ENCODE measurements around the gene DDIT3.
"Not testable (repeated sequence)": the region's sequence is repeated elsewhere in the genome, so short reads cannot be mapped to it uniquely, and the experiment has no call there.

The DDIT3 gene

DNA sequence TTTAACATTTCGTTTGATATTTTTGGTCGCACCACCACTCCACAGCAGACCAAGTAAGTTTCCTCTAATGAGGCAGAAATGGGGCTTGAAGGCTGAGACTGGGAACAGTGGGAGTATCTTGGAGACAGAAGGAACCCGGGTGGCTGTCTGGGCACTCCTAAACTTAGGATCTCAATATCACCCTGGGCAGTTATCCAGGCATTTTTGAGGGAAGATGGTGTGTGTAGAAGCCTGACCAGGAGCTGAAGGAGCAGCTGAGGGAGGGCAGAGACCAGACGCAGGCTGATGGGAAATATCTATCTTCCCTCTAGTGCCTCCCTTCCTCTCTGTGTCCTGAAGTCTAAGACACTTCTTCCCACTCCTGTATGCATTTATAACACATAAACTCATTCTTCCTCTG, 21.7 kb downstream of the DDIT3 start:
- Histone ChIP-seq H3K4me2 (ENCODE audit: low read length) (no peak overlapping the region), H3K27me3 (ENCODE audit: control insufficient read depth, insufficient read depth, low read length) (no peaks in the 10 kb centered on the region), H3K4me3 (ENCODE audit: low read depth, low read length) (no peak overlapping the region), H2AFZ (no peak overlapping the region), H3K9me3 (ENCODE audit: control insufficient read depth, low read length) (no peaks in the 10 kb centered on the region), H3K4me1 (no peaks in the 10 kb centered on the region), H3K9ac (no peak overlapping the region), H3K36me3 (ENCODE audit: control insufficient read depth, insufficient read depth, low read length) (no peaks in the 10 kb centered on the region), H3K27ac (no peak overlapping the region), H3K79me2 (peaks cover 7% of the 10 kb centered on the region)
- TF ChIP-seq, protein P1, sequence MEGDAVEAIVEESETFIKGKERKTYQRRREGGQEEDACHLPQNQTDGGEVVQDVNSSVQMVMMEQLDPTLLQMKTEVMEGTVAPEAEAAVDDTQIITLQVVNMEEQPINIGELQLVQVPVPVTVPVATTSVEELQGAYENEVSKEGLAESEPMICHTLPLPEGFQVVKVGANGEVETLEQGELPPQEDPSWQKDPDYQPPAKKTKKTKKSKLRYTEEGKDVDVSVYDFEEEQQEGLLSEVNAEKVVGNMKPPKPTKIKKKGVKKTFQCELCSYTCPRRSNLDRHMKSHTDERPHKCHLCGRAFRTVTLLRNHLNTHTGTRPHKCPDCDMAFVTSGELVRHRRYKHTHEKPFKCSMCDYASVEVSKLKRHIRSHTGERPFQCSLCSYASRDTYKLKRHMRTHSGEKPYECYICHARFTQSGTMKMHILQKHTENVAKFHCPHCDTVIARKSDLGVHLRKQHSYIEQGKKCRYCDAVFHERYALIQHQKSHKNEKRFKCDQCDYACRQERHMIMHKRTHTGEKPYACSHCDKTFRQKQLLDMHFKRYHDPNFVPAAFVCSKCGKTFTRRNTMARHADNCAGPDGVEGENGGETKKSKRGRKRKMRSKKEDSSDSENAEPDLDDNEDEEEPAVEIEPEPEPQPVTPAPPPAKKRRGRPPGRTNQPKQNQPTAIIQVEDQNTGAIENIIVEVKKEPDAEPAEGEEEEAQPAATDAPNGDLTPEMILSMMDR (IDR thresholded peaks at IDR 0.05), result no peak

DNA sequence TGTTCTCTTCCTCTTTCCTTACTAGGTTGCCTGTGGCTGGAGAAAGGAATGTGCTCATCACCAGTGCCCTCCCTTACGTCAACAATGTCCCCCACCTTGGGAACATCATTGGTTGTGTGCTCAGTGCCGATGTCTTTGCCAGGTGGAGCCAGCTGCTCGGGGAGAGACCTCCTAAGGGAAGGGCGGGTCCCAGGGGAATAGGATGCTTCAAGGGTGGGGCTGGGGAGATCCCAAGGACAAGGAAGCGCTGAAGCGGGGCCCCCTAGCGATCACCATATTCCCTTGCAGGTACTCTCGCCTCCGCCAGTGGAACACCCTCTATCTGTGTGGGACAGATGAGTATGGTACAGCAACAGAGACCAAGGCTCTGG, 22.2 kb downstream of the DDIT3 start:
- Histone ChIP-seq H3K4me1 (no peaks in the 10 kb centered on the region), H3K4me2 (ENCODE audit: low read length) (no peak overlapping the region), H2AFZ (no peak overlapping the region), H3K79me2 (peaks cover 7% of the 10 kb centered on the region), H3K36me3 (ENCODE audit: control insufficient read depth, insufficient read depth, low read length) (no peaks in the 10 kb centered on the region), H3K27ac (no peak overlapping the region), H3K27me3 (ENCODE audit: control insufficient read depth, insufficient read depth, low read length) (no peaks in the 10 kb centered on the region), H3K9ac (no peak overlapping the region), H3K4me3 (ENCODE audit: low read depth, low read length) (no peak overlapping the region), H3K9me3 (ENCODE audit: control insufficient read depth, low read length) (no peaks in the 10 kb centered on the region)
- TF ChIP-seq, protein P1 (IDR thresholded peaks at IDR 0.05), result no peak

DNA sequence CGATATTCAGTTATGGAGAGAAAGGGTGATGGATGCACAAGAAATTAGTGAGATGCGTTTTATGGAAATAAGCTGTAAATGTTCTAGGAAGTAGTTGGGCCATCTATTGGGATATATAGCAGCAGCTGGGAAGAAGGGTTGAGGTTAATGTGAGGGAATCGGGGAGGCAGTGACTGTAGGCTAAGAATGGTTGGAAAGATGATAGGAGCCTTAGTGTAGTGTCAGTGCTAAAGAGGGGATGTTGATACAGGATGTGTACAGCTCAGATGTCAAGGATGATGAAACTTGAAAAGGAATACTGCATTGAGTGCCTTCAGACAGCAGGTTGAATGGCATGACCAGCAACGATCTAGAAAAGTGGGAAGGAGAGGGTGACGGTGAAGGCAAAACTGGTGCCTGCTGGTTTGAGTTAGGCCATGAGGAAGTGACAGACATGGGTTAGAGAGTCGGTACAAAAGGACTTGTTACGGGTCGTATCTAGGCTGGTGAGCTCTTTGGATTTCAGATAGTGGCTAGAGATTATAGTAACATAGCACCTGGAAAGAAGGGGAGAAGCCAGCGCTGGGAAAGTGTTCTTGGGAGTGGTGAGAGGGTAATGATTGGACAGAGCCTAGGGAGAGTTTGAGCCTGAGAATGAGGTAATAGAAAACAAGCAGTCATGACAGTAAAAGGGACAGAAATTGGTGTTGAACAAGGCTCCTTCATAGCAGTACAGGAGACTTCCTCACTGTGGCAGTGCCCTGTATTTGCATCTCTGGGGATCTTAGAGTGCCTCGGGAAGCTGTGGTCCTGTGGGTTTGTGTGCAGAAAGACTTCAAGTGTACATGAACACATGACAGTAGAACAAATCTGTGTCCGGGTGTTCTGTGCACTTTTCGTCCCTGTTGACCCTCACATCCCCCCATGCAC, 22.8 kb downstream of the DDIT3 start:
- no peak overlapping the region for H3K4me3 ChIP-seq (ENCODE audit: low read depth, low read length)
- H3K79me2 ChIP-seq, result peaks cover 7% of the 10 kb centered on the region
- H3K27me3 ChIP-seq (ENCODE audit: control insufficient read depth, insufficient read depth, low read length), result no peaks in the 10 kb centered on the region
- no peak overlapping the region for H3K4me2 ChIP-seq (ENCODE audit: low read length)
- H3K4me1 ChIP-seq, result no peaks in the 10 kb centered on the region
- H3K9me3 ChIP-seq (ENCODE audit: control insufficient read depth, low read length), result no peaks in the 10 kb centered on the region
- no peak overlapping the region for H3K27ac ChIP-seq
- no peak overlapping the region for H2AFZ ChIP-seq
- H3K36me3 ChIP-seq (ENCODE audit: control insufficient read depth, insufficient read depth, low read length), result no peaks in the 10 kb centered on the region
- no peak overlapping the region for H3K9ac ChIP-seq
- TF ChIP-seq, protein P1 (IDR thresholded peaks at IDR 0.05), result no peak

DNA sequence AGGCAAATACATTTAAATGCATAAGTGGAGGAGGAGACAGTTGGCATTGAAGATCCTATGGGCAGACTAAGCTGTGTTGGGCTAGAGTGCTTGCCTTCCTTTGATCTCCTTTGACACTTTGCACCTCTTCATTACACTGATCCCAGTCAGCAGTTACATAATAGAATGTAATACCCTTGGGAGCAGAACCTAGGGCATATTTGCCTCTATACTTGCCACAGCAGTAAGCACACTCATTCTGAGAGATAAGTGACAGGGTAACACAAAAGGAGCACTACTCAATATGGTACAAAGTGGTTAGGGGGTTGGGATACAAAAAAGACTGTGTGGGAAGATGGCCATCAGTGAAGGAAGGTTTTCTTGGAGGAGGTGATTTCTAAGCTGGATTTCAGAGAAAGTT, 23.5 kb downstream of the DDIT3 start:
- TF ChIP-seq, protein P1 (IDR thresholded peaks at IDR 0.05), result no peak
- H3K27ac ChIP-seq, result no peak overlapping the region
- peaks cover 7% of the 10 kb centered on the region for H3K79me2 ChIP-seq
- no peak overlapping the region for H3K9ac ChIP-seq
- no peaks in the 10 kb centered on the region for H3K4me1 ChIP-seq
- H2AFZ ChIP-seq, result no peak overlapping the region
- no peaks in the 10 kb centered on the region for H3K36me3 ChIP-seq (ENCODE audit: control insufficient read depth, insufficient read depth, low read length)
- H3K9me3 ChIP-seq (ENCODE audit: control insufficient read depth, low read length), result no peaks in the 10 kb centered on the region
- no peak overlapping the region for H3K4me2 ChIP-seq (ENCODE audit: low read length)
- H3K4me3 ChIP-seq (ENCODE audit: low read depth, low read length), result no peak overlapping the region
- H3K27me3 ChIP-seq (ENCODE audit: control insufficient read depth, insufficient read depth, low read length), result no peaks in the 10 kb centered on the region

DNA sequence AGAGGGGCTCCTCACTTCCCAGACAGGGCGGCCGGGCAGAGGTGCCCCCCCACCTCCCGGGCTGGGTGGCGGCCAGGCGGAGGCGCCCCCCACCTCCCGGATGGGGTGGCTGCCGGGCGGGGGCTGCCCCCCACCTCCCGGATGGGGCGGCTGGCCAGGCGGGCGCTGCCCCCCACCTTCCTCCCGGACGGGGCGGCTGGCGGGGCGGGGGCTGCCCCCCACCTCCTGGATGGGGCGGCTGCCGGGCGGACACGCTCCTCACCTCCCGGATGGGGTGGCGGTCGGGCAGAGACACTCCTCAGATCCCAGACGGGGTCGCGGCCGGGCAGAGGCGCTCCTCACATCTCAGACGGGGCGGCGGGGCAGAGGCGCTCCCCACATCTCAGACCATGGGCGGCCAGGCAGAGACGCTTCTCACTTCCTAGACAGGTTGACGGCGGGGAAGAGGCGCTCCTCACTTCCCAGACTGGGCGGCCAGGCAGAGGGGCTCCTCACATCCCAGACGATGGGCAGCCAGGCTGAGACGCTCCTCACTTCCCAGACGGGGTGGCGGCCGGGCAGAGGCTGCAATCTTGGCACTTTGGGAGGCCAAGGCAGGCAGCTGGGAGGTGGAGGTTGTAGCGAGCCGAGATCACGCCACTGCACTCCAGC, 25.1 kb downstream of the DDIT3 start:
- H3K9me3 ChIP-seq (ENCODE audit: control insufficient read depth, low read length); H3K27me3 ChIP-seq (ENCODE audit: control insufficient read depth, insufficient read depth, low read length); H3K4me1 ChIP-seq; H2AFZ ChIP-seq; H3K4me3 ChIP-seq (ENCODE audit: low read depth, low read length); H3K27ac ChIP-seq; H3K4me2 ChIP-seq (ENCODE audit: low read length); H3K36me3 ChIP-seq (ENCODE audit: control insufficient read depth, insufficient read depth, low read length); H3K9ac ChIP-seq; H3K79me2 ChIP-seq: not testable (repeated sequence)

Data from parathyroid adenoma (tissue), 2 donors.